ENCODE data around the gene SPDYE1.

Gene SPDYE1

DNA sequence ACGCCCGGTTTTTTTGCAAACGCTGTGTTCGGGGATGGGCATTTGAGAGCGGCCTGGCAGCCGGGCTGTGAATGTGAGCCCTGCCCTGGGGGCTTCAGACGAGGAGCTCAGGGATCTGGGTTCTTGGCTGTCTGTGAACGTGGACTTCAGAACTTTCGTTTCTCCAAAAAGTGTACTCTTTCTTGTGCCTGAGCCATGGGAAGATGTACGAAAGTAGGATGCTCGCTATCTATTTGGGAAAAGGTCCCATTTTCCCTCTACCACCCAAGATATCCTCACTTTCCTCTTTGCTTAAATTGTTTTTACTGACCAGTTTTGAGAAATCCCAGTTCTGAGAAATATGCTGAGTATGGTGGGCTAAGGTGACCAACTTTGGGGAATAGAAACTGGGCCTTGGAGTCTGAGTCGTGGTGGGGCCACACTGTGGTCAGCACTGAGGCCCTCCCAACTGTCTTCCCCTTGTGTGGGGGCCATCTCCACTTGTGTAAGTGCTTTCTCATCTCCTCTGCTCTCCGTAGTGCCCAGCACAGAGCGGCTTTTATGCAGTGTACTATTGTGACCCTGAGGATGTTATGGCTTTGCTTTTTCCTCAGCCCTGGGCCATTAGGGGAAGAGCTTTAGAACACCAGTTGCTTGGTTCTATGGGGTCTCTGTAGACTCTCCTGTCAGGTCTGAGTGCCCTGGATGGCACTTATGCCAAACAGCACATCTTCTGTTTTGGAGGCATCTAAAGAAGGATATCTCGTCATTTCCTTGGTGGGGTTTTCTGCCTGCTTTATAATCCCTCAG, 47.7 kb downstream of the SPDYE1 start:
- DNase-seq: no peak

DNA sequence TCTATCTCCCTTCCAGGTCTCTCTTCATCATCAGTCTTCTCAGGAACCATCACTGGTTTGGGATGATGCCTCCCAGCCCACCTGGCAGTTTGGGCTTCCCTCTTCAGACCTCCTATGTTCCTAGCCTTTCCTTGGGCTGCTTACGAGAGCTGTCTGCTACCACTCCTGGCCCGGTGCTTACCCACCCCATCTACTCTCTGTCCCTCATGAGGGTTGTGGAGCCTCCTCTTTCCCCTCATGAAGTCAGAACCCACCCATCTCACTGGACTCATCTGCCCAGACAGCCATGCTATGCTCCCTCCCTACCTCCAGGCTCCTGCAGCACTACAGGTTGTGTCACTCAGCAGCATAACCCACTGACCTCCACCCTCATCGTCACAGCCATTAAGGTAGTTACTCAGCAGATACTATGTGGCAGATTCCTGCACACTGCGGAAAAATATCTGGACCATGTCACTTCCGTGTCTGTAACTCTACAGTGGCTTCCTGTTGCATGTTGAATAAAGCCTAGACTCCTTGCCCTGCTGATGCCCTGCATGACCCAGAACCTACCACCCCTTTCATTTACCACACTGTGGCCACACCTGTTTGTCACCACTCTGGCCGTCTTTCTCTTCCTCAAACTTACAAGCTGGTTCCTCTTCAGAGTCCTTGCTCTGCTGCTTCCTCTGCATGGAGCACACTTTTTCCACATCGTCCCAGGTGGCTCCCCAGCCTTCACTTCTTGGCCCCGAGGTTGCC, 48.8 kb downstream of the SPDYE1 start:
- DNase-seq: no peak

DNA sequence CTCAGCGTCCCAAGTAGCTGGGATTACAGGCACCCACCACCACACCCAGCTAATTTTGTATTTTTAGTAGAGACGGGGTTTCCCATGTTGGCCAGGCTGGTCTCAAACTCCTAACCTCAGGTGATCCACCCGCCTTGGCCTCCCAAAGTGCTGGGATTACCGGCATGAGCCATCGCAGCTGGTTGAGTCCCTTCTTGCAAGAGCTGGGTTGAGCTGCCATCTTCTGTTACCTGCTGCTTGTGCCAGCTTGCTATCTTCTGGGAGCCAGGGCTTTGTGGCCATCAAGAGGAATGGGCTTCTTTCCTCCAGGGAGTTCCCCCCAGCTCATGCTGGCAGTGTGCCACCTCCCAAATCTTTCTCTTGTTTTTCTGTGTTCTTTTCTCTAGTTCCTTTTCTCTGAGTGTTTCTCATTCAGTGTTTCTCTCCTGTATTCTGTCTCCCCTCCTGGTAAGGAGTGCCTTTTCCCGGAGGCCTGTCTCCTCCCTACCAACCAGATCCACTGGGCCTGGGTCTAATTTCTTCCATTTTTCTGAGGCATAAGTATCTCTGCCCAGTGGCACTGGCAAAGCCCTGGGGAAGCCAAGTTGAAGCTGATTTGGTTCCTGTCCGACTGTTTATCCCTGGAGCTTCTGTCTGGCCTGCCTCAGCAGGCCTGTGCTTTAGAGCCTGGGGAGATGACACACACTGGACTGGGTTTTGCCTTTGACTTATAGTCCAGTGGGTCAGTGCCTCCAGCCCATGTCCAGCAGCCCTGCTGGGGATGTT, 50.5 kb downstream of the SPDYE1 start:
- no peak for DNase-seq

DNA sequence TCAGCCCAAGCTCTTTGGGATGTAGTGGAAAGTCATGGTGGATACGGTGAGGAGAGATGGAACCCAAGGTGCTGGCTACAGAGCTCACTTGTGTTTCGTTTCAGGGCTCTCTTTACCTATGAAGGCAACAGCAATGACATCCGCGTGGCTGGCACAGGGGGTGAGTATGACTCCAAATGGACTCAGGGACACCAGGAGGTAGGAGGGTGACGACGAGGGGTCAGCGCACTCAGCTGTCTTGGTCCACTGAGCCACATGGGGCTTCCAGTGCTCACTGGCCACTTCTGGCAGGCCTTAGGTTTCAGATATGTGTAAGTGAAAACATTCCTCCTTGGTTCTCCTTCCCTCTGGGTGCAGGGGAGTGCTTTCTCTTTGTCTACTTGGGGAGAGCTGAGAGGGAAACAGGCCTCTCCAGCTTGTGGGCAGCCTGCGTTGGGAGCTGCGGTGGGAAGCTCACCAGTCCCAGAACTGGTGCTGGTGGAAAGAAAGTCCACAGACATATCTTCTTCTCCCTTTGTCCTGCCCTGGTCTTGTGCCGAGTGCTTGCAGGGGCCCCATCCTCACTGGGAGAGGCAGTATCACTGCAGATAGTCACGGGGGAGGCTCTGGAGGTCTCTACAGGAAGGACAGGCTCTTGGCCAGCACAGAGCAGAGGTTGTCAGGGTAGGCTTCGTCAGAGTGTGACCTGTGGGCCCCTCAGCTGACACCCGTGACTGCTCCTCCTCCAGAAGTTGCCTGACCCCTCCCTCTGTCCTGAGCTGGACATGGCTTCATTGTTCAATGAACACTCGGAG, 52.6 kb downstream of the SPDYE1 start:
- no peak for DNase-seq

DNA sequence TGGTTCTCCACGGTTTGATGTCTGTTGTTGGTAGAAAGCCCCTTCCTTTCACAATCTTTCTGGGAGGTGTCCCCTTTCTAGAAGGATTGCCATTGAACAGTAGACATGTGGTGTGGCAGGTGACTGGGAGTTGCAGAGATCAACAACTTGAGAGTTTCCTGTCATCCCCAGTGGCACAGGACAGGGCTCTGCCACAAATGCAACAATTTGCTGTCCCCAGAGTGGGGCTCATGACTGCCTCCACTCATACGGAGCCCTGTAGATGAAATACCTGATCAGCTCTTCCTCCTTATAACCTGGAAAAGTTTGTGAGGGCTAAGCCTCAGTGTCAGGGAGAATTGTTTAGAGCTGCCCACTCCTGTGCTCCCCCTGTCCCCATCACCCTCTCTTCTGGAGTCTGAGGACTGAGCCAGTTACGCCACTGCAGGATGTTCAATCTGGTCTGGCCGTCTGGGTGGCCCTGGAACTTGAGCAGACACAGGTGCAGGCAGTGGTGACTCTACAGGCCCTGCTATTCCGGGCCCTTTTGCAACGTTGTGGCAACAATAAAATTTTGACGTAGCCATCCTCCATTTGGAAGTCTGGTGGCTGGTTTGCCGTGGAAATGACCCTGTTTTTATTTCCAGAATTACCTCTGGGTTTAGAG, 53.3 kb downstream of the SPDYE1 start:
- no peak for DNase-seq

DNA sequence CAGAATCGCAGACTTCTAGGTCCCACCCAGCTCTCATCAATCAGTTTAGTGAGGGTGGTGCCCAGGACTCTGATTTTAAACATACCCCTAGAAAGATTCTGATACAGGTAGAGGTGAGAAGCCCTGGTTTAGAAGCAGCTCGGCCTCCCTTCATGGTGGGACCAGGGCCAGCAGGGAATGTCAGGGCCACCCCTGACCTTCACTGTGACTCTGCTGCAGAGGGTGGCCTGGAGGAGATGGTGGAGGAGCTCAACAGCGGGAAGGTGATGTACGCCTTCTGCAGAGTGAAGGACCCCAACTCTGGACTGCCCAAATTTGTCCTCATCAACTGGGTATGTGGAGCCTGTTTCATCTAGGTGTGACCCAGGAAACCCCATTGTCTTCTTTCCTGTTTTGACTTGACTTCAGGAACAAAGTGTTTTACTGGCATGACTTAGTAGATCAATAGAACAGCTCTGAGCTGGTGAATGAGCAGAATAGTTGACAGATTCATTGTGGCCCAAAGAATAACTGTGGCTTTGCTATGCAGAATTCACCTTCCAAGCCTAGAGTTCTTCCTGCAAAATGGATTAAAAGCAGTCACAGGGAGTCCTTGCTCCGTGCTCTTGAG, 54.0 kb downstream of the SPDYE1 start:
- DNase-seq: no peak

DNA sequence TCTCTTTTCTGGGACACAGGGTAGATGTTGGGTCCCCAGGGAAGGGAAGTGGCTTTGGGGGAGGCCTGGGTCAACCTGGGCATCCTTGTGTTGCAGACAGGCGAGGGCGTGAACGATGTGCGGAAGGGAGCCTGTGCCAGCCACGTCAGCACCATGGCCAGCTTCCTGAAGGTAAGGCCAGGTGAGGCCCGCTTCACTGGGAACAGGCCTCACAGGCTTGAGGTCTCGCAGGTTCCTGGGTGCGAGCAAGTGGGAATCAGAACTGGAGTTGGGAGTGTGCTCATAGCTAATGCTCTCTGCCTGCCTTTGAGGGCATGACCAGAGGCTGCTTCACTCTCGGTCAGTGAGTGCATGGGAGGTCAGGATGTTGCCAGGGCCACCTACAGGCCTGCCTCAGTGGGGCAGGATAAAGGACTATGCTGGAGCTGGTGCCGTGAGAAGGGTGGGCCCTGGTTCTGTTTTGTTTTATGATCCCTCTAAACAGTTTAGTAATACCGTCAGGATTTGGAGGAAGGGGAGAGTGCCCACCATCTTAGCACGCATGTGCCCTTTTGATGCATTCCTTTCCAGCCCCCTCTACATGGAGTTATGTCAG, 55.2 kb downstream of the SPDYE1 start:
- no peak for DNase-seq

DNA sequence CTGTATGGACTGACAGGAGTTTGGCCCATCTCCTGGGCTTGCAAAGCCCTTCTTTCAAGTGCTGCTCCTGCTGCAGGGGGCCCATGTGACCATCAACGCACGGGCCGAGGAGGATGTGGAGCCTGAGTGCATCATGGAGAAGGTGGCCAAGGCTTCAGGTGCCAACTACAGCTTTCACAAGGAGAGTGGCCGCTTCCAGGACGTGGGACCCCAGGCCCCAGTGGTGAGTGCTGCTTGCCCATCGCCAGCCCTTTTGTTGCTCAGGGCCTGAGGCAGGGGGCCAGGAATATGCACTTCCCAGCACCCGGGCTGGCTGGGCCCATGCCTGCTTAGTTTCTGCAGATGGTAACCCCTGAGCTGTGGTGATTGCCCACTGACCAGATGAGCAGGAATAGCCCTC, 59.0 kb downstream of the SPDYE1 start:
- no peak for DNase-seq

DNA sequence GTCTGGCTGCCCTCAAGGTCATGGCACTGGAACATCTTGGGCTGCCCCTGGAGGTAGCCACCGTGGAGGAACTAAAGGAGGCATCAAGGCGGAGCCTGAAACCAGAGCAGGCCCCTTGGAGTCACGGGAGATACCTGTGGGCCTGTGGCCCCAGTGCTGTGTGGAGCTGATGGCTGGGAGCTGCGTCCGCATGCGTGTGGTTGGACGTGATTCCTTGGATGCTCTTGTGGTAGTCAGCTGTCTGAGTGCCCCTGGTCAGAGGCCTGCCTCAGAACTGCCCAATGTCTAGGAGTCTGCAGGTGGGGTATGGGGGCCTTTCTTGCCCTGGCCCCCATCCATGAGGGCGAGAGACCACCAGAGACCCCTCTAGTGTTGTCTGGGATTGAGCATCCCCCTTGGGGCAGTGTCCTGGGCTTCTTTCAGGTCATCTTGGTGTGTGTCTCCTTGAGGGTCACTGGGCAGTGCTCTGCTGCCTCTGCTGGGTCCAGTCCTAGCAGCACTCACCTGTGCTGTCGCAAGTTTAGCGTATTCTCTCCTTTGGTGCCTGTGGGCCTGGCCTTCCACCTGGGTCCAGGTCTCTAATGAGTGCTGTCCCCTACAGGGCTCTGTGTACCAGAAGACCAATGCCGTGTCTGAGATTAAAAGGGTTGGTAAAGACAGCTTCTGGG, 59.6 kb downstream of the SPDYE1 start:
- no peak for DNase-seq

DNA sequence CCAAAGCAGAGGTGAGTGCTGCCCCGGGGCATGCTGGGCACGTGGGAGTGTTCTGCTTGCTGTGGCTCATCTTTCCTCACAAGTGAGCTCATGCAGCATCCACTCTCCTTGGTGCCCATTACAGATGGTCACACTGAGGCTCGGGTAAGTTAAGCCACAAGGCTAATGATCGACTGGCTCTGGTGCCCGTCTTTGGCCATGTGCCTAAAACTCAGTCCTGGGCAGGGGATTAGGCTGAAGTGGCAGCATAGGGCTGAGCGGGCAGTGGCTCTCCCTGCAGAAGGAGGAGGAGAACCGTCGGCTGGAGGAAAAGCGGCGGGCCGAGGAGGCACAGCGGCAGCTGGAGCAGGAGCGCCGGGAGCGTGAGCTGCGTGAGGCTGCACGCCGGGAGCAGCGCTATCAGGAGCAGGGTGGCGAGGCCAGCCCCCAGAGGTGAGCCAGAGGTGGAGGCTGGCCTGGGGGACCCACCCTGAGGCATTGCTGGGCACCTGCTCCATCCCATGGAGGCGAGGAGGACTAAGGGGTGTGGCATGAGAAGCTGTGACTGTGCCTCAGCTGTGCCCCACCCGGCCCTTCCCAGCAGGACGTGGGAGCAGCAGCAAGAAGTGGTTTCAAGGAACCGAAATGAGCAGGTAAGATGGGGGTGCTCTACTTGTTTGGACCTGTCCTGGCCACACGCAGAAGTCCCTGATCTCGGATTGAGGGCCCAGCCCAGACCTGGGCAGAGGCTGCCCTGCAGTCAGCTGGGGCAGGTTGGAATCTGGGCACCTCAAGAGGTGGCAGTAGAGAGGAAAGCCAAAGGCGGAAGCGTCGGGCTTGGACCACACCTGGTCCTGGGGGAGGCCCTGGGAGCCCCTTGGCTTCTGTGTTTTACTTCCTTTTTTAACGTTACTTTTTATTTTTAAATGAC, 60.4 kb downstream of the SPDYE1 start:
- DNase-seq: no peak

DNA sequence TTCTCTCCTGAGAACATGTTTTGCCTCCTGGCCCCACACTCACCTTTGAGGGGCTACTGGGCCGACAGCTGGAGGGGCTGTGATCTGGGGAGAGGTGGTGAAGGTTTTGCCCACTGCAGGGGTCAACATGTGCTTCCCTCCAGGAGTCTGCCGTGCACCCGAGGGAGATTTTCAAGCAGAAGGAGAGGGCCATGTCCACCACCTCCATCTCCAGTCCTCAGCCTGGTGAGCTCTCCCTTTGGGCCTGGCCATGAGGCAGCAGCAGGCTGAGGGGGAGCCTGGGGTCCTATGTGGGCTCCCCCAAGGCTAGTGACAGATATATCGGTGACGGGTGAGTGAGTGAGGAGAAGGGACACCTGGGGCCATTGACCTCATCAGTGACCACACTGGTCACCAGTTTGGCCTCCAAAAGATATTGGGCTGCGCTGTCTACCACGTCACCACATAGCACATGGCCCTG, 61.1 kb downstream of the SPDYE1 start:
- DNase-seq: no peak

DNA sequence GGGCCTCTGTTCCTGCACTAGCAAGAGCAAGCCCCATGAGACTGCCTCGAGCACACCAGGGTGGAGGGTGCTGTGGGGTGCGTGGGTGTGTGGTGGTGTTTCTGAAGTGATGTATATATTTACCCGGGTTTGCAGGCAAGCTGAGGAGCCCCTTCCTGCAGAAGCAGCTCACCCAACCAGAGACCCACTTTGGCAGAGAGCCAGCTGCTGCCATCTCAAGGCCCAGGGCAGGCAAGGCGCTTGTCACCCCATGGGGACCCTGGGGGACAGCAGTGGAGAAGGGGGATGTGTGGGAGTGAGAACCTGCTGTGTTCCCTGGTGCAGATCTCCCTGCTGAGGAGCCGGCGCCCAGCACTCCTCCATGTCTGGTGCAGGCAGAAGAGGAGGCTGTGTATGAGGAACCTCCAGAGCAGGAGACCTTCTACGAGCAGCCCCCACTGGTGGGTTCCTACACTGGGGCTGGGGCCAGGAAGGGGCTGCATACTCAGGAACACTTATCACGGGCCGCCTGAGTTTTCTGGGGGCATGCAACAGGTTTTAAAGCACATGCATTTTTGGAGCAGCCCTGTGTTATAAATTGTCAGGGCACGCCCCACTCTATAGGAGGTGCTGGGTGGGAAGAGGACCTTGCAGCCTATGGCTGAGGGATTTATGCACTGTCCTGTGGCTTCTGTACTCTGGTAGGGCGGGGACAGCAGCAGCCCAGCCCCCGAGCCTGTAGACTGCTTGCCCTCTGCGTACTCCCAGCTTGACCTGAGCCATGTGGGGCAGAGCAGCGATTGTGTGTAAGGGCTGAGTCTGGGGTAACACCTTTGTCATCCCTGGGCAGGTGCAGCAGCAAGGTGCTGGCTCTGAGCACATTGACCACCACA, 61.8 kb downstream of the SPDYE1 start:
- no peak for DNase-seq

Measured in stimulated activated CD4-positive, alpha-beta T cell treated with anti-CD3 and anti-CD28 coated beads, Interleukin-4, amount 100 ng/mL, for 24 hours (primary cell).